GM18861 (cell line): Measurements from ENCODE around the gene C5AR1.
"Not testable (repeated sequence)": the region's sequence is repeated elsewhere in the genome, so short reads cannot be mapped to it uniquely, and the experiment has no call there.

Experiments
- ATAC-seq: cut with Tn5 transposase; IDR thresholded peaks from one replicate; pipeline ENCODE4 v1.9.1; 2021; ENCODE audit not compliant: unreplicated experiment

Gene C5AR1

DNA sequence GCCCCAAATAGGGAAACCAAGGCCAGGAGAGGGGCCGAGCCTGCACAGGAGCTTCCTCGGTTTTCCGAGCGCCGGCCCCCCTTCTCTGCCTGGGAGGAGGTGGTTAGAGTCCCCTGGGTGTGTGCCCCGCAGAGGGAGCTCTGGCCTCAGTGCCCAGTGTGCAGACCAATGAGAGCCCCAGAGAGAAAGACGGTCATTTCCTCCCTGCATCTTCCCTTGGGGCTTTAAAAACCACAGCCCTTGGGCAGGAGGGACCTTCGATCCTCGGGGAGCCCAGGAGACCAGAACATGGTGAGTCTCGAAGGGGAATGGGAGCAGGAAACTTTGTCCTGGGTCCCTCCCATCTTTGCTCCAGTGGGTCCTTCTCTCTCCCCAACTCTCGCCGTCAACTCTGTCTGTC, at the start of gene C5AR1:
Gene C5AR1, plus strand, starts transcription at position 254 of the 400 bp plus-strand sequence. Its CDS starts 35 bp downstream, at position 289.
- ATAC-seq = no peak

- no peak for ATAC-seq
These were observed 49.2 kb upstream of the C5AR1 start for GRCh38 chr19:47260476-47260875.

DNA sequence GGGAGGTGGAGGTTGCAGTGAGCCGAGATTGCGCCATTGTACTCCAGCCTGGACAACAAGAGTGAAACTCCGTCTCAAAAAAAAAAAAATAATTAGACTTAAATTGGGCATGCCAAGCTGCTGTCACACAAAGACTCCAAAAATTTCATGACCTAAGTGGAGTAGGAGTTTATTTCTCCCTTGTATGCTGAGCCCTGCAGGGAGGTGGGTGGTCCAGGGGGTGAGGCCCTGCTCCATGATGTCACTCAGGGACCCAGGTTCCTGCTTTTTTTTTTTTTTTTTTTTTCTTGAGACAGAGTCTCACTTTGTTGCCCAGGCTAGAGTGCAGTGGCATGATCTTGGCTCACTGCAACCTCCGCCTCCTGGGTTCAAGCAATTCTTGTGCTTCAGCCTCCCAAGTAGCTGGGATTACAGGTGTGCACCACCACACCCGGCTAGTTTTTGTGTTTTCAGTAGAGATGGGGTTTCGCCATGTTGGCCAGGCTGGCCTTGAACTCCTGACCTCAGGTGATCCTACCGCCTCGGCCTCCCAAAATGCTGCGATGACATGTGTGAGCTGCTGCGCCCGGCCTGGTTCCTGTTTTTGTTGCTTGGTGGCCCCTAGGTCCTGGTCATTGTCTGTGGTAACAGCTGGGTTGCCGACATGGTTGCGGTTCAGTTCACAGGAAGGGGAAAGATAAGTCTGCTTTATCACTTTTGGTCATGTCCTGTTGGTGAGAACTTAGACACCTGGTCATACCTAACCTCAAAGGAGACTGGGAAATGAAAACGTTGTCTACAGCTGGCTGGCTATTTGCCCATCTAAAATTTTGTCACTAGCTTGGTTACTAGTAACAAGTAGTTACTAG, 47.5 kb upstream of the C5AR1 start:
- ATAC-seq = peak; percentile 68

DNA sequence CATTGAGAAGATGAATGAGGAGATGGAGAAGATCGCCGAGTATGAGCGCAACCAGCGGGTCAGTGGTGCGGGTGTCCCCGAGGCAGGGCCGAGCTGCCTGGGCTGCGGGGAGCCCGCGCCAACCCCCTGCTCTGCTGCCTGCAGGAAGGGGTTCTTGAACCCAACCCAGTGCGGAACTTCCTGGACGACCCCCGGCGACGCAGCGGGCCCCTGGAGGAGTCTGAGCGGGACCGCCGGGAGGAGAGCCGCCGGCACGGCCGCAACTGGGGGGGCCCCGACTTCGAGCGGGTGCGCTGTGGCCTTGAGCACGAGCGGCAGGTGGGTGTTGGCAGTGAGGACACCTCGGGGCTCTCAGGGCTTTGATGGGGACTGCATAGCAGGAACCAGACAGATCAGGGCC, 45.0 kb upstream of the C5AR1 start:
- ATAC-seq = no peak

DNA sequence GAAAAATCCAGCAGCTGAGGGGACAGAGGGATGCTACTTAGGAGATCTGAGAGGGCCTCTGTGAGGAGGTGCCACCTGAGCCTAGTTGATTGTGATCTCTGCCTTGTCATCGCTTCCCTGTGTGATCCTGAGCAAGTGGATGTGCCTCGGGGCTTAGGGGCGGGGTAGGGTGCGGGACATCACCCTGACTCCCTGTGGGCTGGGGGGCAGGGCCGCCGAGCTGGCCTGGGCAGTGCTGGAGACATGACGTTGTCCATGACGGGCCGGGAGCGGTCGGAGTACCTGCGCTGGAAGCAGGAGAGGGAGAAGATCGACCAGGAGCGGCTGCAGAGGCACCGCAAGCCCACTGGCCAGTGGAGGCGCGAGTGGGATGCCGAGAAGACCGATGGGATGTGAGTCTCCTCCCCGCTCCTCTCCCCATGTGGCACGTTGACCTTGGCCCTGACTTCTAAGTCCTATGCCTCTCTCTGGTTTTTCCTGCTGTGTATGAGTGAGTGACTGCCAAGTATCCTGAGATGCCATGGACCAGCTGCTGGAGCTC, 43.2 kb upstream of the C5AR1 start:
- no peak for ATAC-seq

DNA sequence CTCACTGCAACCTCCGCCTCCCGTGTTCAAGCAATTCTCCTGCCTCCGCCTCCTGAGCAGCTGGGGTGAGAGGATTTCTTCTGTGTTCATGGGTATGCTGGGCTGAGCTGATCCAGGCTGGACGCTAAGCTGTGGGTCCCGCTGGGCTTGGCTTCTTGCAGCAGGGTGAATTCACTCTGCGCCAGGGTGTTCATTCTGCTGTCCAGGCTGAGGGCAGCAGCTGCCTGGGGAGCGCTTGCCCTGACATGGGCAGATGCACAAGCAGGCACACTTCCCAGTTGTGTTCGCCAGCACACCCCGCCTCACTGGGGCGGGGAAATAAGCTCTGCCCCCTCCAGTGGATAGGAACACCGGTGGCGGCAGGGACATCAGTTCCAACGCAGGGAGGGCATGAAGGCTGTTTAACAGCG, 42.3 kb upstream of the C5AR1 start:
- no peak for ATAC-seq

- ATAC-seq = no peak
These were observed 41.6 kb upstream of the C5AR1 start for GRCh38 chr19:47268028-47268427.

DNA sequence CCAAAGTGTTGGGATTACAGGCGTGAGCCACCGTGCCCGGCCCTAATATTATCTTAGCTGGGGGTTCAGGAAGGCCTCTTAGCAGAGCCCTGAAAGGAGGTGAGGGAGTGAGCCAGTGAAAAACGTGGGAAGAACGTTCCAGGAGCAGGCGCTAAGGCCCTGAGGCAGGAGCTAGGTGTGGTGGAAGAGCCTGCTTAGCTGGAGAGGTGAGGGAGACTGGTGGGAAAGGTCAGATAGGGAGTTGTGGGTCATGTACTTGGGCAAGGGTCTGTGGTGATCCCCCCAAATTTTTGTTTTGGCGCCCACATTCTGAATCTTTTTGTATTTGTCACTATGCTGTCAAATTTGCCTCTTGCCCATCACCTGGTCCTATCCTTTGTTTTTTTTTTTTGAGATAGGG, 40.1 kb upstream of the C5AR1 start:
- ATAC-seq = no peak

GRCh38 chr19:47270408-47270807, 39.3 kb upstream of the C5AR1 start:
- no peak for ATAC-seq

DNA sequence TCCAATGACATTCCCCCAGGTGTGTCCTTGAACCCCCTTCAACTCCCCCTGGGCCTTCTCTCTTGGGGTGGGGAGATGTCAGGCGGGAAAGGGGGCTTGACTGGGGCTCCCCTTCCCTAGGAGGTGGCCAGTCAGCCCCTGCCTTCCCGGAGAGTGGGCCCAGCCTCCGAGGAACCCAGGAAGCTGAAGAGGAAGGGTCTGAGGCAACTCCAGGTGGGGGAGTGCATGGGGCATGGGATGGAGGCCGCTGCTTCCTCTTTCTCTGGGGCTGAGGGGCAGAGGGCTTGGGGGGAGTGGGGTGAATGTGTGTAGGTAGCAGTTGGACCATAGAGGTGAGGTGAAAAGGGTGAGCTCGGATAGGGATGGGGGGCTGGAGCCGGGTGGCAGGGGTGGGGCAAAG, 37.7 kb upstream of the C5AR1 start:
- no peak for ATAC-seq

DNA sequence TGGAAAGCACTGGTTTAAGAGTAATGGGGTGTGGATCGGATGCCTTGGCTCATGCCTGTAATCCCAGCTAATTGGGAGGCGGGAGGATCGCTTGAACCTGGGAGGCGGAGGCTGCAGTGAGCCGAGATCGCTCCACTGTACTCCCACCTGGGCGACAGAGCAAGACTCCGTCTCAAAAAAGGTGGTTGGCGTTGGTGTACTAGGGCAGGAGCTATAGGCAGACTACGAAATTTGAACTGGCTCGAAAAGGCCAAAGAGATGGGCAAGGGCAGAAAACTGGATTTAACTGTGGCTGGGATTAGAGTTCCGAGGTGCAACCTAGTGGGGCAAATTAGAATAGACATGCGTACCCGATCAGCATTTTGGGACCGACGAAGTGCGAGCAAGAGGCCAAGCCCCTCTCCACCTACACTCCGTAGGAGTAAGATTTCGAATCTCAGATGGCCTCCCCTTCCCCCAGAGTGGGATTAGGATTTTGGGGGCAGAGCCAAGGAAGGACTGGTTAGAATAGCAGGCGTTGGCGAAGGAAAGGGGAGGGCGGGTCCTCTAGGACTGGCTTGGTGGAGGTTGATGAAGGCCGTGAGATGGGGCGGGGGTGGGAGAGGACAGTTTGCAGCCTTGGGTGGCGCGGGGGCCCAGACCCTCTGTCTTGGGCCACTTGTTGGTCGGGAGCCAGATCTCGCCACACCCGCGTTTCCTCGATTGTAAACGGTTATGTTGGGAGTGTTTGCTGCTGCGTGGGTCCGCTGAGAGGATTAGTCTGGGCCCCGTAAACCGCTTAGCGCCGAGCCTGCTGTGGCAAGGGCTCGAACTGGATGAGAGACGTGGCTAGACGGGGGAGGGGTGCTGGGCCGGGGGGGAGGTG, 37.0 kb upstream of the C5AR1 start:
- ATAC-seq = no peak

DNA sequence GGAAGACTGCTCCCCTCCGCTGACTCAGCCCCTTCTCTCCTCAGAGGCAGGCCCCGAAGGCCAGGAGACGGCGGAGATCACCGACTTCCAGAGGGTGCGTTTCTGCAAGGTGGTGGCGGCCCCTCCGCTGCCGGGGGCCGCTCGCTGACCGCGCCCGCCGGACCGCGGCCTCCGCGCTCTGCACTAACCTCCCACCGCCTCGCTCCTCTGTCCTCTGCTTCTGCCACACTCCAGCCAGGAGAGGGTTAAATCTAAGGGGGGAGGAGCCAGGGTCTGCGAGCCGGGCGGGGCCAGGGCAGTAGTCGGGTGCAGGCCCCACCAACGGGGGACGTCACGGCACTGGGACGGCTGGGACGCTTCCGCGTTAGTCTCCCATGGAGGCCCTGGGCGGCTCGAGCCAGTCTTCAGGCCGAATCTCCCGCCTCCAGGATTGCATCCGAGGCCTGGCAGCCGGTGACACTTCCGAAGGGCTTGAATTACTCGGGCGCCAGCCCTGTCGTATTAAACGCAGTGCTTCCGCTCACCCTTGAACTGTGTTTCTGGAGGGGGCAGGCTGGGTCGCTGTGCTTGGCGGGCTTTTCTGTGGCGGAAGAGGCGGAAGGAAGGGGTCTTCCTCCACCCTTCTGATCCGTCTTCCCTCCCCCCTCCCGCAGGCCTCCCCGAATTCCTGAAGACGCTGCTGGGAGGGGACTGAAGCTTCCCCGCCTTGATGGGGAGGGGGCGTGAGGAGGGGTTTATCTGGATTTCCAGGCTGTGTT, 36.2 kb upstream of the C5AR1 start:
- peak; percentile 48 for ATAC-seq

DNA sequence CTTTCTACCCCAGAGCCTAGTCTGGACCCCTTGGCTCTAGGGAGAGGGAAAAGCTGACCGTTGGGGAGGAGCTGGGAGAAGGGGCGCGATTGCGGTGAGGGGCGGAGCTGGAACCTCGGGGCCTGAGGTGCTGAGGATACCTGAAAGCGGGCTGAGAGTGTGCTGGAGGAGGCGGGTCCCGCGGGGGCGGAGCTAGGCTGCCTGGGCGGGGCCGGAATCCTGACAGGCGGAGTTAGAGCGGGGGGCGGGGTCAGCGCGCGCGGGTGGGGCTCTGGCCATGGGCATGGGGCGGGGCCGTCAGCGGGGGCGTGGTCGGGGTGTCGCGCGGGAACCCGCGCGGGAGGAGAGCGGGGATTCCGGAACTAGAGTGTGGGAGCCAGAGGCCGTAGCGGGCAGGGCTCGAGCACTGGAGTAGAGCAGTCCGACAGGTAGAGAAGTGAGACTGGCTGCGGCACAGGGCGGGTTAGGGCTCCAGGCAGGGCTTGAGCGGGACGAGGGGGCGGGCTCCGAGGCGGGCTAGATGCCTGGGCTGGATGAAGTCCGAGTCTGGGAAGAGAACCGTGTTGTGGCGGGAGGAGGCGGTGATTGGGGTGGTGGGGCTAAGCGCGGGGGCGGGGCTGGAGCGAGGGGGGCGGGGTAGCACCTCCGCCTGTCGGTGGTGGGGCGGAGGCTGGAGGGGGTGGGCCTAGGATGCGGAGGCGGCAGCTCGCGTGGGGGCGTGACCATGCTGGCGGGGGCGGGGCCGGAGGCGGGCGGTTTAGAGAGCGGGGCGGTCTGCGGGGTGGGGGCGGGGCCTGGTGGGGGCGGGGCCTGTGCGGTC, 35.4 kb upstream of the C5AR1 start, which contains the start of gene INAFM1:
Gene INAFM1, plus strand, starts transcription at position 815 of the 820 bp plus-strand sequence. CDS start 35 bp downstream, outside the sequence.
- ATAC-seq = peak; percentile 41

DNA sequence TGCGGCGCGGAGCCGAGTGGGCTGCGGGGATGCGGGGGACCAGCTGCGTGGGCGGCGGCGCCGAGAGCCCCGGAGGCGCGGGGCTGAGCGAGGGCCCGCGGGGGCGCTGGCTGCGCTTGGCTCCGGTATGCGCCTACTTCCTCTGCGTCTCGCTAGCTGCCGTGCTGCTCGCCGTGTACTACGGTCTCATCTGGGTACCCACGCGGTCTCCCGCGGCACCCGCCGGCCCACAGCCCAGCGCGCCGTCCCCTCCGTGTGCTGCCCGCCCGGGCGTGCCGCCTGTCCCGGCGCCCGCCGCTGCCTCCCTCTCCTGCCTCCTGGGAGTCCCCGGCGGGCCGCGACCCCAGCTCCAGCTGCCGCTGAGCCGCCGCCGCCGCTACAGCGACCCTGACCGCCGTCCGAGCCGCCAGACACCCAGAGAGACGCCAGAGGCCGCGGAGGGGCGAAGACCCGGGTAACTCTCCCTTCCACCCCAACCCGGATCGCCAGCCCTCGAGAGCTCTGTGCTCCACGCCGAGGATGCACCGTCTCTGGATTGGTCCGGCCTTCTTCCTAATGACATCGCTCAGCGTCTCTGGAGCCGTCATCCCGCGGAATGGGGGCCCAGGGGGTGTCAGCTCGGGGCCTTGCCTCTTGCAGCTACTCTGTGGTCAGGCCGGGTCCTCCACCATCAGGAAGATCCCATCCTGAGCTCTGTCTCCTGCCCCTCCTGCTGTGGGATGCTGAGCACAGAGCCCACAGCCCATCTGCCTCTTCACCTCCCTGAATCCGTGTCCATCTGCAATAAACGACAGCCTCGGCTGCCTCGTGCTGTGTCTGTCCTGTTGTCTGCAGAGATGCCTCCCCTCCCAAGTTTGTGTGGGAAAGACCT, 34.5 kb upstream of the C5AR1 start:
- no peak for ATAC-seq

GRCh38 chr19:47275791-47276461, 33.7 kb upstream of the C5AR1 start:
- ATAC-seq = no peak

DNA sequence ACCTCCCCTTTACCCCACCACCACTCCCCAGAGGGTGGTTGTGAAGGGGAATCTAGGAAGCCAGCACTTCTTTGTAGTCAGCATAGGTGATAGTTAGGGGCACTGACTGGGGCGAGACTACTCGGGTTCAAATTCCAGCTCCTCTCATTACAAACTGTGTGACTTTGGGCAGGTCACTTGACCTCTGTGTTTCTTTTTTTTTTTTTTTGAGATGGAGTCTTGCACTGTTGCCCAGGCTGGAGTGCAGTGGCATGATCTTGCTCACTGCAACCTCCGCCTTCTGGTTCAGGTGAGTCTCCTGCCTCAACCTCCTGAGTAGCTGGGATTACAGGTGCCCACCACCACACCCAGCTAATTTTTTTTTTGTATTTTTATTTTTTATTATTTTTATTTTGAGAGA, 33.1 kb upstream of the C5AR1 start:
- not testable (repeated sequence) for ATAC-seq

DNA sequence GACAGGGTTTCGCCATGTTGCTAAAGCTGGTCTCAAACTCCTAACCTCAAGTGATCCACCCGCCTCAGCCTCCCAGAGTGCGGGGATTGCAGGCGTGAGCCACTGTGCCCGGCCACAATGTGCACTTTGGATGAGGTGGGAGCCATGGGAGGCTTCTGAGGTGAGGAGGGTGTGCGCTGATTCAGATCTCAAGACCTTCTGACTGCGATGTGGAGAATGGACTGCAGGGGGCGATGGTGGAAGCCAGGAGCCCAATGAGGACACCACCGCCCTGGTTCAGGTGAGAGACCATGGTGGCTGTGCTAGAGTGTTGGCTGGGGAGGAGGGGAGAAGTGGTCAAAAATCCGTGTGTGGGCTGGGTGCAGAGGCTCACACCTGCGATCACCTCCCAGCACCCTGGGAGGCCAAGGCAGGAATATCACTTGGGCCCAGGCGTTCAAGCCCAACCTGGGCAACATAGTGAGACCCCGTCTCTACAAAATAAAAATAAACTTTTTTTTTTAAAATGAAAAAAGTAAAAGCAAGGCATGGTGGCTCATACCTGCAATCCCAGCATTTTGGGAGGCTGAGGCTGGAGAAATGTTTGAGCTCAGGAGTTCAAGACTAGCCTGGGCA, 29.4 kb upstream of the C5AR1 start:
- ATAC-seq = no peak
